Nephron progenitor cell (in vitro differentiated cells): ENCODE measurements around the gene TINAGL1.

Experiments
- DNase-seq: peaks from one replicate; pipeline ENCODE4 v3.0.0; 2021
- H3K27ac Mint-ChIP-seq: 2 replicates; pipeline ENCODE4 v1.8.0; 2021; ENCODE audit warnings: mild to moderate bottlenecking, moderate library complexity, mixed read lengths
- H3K27me3 Mint-ChIP-seq: 2 replicates; pipeline ENCODE4 v1.8.0; 2021; ENCODE audit warnings: mild to moderate bottlenecking, low read depth, mixed read lengths; ENCODE audit not compliant: poor library complexity
- H3K36me3 Mint-ChIP-seq: 2 replicates; pipeline ENCODE4 v1.8.0; 2021; ENCODE audit warnings: low read depth, mixed read lengths
- H3K4me1 Mint-ChIP-seq: 2 replicates; pipeline ENCODE4 v1.8.0; 2021; ENCODE audit warnings: mixed read lengths
- H3K4me3 Mint-ChIP-seq: 2 replicates; pipeline ENCODE4 v1.8.0; 2021; ENCODE audit warnings: mild to moderate bottlenecking, moderate library complexity, mixed read lengths
- H3K9me3 Mint-ChIP-seq: 2 replicates; pipeline ENCODE4 v1.8.0; 2021; ENCODE audit warnings: mild to moderate bottlenecking, moderate library complexity, mixed read lengths
- CTCF ChIP-seq: fragments of 200-600 bp; sonication (generic); IDR thresholded peaks from 2 replicates; pipeline ENCODE4 v1.5.0; 2021; ENCODE audit warnings: antibody characterized with exemption

The TINAGL1 gene

GRCh38 chr1:31576201-31576669, at the start of gene TINAGL1:
TSS of gene TINAGL1 (plus strand) at chr1:31576515. CDS start at chr1:31577149, 634 bp downstream.
- TF ChIP-seq CTCF = no peak
- DNase-seq = peak; percentile 51
- peaks cover 53% of the 10 kb centered on the region for H3K27me3 Mint-ChIP-seq
- H3K36me3 Mint-ChIP-seq = no peaks in the 10 kb centered on the region
- H3K4me1 Mint-ChIP-seq = peaks cover 26% of the 10 kb centered on the region
- H3K4me3 Mint-ChIP-seq = peak within 1 kb of the TSS; percentile 29
- H3K27ac Mint-ChIP-seq = no peak within 1 kb of the TSS
- no peaks in the 10 kb centered on the region for H3K9me3 Mint-ChIP-seq

- H3K36me3 Mint-ChIP-seq = no peaks in the 10 kb centered on the region
- no peak for TF ChIP-seq CTCF
- no peak overlapping the region for H3K4me3 Mint-ChIP-seq
- H3K27ac Mint-ChIP-seq = no peak overlapping the region
- no peaks in the 10 kb centered on the region for H3K9me3 Mint-ChIP-seq
- no peak for DNase-seq
- H3K27me3 Mint-ChIP-seq = peaks cover 14% of the 10 kb centered on the region
- no peaks in the 10 kb centered on the region for H3K4me1 Mint-ChIP-seq
Observed at GRCh38 chr1:31529999-31530684, 46.2 kb upstream of the TINAGL1 start.

- H3K9me3 Mint-ChIP-seq = no peaks in the 10 kb centered on the region
- H3K4me1 Mint-ChIP-seq = no peaks in the 10 kb centered on the region
- peaks cover 17% of the 10 kb centered on the region for H3K27me3 Mint-ChIP-seq
- H3K36me3 Mint-ChIP-seq = no peaks in the 10 kb centered on the region
- no peak for DNase-seq
- no peak overlapping the region for H3K4me3 Mint-ChIP-seq
- no peak for TF ChIP-seq CTCF
- no peak overlapping the region for H3K27ac Mint-ChIP-seq
Observed at GRCh38 chr1:31531177-31531999, 44.9 kb upstream of the TINAGL1 start.

GRCh38 chr1:31532173-31532572, 44.1 kb upstream of the TINAGL1 start:
- H3K27ac Mint-ChIP-seq = no peak overlapping the region
- no peak for TF ChIP-seq CTCF
- H3K36me3 Mint-ChIP-seq = no peaks in the 10 kb centered on the region
- DNase-seq = no peak
- H3K4me3 Mint-ChIP-seq = no peak overlapping the region
- no peaks in the 10 kb centered on the region for H3K9me3 Mint-ChIP-seq
- no peaks in the 10 kb centered on the region for H3K4me1 Mint-ChIP-seq
- peaks cover 17% of the 10 kb centered on the region for H3K27me3 Mint-ChIP-seq

- TF ChIP-seq CTCF = no peak
- Mint-ChIP-seq H3K36me3 (no peaks in the 10 kb centered on the region), H3K4me1 (no peaks in the 10 kb centered on the region), H3K27me3 (peaks cover 10% of the 10 kb centered on the region), H3K9me3 (peaks cover under 1% of the 10 kb centered on the region), H3K4me3 (no peak overlapping the region), H3K27ac (no peak overlapping the region)
- DNase-seq = no peak
Observed at GRCh38 chr1:31535561-31535960, 40.8 kb upstream of the TINAGL1 start.
